SHP77 treated with DMSO at 0.1 percent for 48 hours (cell line): ENCODE measurements around the gene SELE.
"Not testable (repeated sequence)": the region's sequence is repeated elsewhere in the genome, so short reads cannot be mapped to it uniquely, and the experiment has no call there.

ENCODE experiments used
- DNase-seq: peaks from one replicate; lab custom pipeline; 2025; lab: John Stamatoyannopoulos, UW

Gene SELE

GRCh38 chr1:169723763-169724162, 10.1 kb downstream of the SELE start:
- no peak for DNase-seq

- no peak for DNase-seq
Observed at GRCh38 chr1:169722779-169723178, 11.1 kb downstream of the SELE start.

- DNase-seq, result not testable (repeated sequence)
Observed at GRCh38 chr1:169715100-169715499, 18.8 kb downstream of the SELE start.

GRCh38 chr1:169713090-169713489, 20.8 kb downstream of the SELE start:
- DNase-seq, result not testable (repeated sequence)

- DNase-seq, result no peak
Observed at GRCh38 chr1:169712309-169712631, 21.6 kb downstream of the SELE start.

GRCh38 chr1:169711469-169712308, 22.2 kb downstream of the SELE start, which contains the start of gene SELL:
Gene SELL, minus strand, starts transcription at chr1:169711620. Its CDS starts 122 bp downstream, at chr1:169711498.
- DNase-seq, result peak; percentile 18

- no peak for DNase-seq
Observed at GRCh38 chr1:169708647-169709046, 25.2 kb downstream of the SELE start.

GRCh38 chr1:169707912-169708604, 25.8 kb downstream of the SELE start:
- DNase-seq, result no peak

- no peak for DNase-seq
Observed at GRCh38 chr1:169704797-169705196, 29.1 kb downstream of the SELE start.

GRCh38 chr1:169701261-169702005, 32.4 kb downstream of the SELE start:
- no peak for DNase-seq

GRCh38 chr1:169699707-169700106, 34.2 kb downstream of the SELE start:
- no peak for DNase-seq

GRCh38 chr1:169698976-169699375, 34.9 kb downstream of the SELE start:
- DNase-seq, result no peak

- DNase-seq, result no peak
Observed at GRCh38 chr1:169697755-169698154, 36.1 kb downstream of the SELE start.

- DNase-seq, result no peak
Observed at GRCh38 chr1:169696273-169697100, 37.4 kb downstream of the SELE start.

GRCh38 chr1:169694304-169695075, 39.4 kb downstream of the SELE start:
- no peak for DNase-seq

GRCh38 chr1:169692756-169693460, 41.0 kb downstream of the SELE start:
- DNase-seq, result no peak

- DNase-seq, result no peak
Observed at GRCh38 chr1:169690489-169690888, 43.4 kb downstream of the SELE start.

GRCh38 chr1:169689395-169689794, 44.5 kb downstream of the SELE start:
- no peak for DNase-seq

- DNase-seq, result not testable (repeated sequence)
Observed at GRCh38 chr1:169688377-169688776, 45.5 kb downstream of the SELE start.

- DNase-seq, result no peak
Observed at GRCh38 chr1:169683661-169684060, 50.2 kb downstream of the SELE start.
